Measurements from ENCODE around the gene CAMKK2. TPM values are rescaled to one million over a fixed set of nuclear protein-coding genes. Genes with fewer than 3 reads are reported as not detected.
"Not testable (repeated sequence)": the region's sequence is repeated elsewhere in the genome, so short reads cannot be mapped to it uniquely, and the experiment has no call there.

Gene CAMKK2
- total RNA-seq, 2 donors from 2014 or later, result 14.4 to 16.9 TPM

DNA sequence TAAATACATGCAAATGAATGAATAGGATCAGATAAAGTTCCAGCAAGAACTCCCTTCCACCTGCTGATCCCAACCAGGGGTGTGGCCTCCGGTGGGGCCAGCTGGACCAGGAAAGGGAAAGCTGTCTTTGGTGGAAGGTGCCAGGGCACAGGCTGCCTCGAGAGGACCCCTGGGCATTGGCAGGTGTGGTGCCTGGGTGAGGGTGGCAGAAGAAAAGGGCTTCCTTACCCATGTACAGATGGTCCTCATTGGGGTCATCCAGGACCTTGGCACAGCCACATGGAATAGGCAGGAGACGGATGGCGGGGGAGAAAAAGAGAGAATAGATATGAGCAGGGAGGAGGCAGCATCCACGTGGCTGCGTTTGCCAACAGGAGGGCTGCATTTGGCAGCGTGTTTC, 36.4 kb downstream of the CAMKK2 start:
- no peak overlapping the region for H3K4me3 ChIP-seq
- H3K27ac ChIP-seq, result no peak overlapping the region
- H3K9me3 ChIP-seq, result no peaks in the 10 kb centered on the region
- no peaks in the 10 kb centered on the region for H3K27me3 ChIP-seq
- no peak for DNase-seq (ENCODE audit: low spot score)
- no peak for TF ChIP-seq CTCF (IDR thresholded peaks at IDR 0.05)
- peaks cover 34% of the 10 kb centered on the region for H3K36me3 ChIP-seq
- H3K4me1 ChIP-seq, result no peaks in the 10 kb centered on the region

DNA sequence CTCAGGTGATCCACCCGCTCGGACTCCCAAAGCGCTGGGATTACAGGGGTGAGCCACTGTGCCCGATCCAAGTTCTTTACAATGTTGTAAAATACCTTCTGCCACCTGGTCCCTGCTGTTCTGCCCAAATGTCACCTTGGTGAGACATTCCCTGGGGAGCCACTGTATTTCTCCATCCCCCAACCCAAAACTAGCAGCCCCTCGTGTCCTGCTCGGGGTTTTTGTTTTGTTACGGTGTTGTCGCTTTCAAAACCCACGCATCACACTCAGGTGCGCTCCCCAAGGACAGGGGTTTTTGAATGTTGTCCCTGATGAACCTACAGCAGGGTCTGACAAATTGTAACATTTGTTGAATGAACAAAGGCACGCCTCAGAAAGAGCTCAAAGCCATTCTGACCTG, 37.4 kb downstream of the CAMKK2 start:
- no peak for DNase-seq (ENCODE audit: low spot score)
- H3K4me1 ChIP-seq, result no peaks in the 10 kb centered on the region
- H3K4me3 ChIP-seq, result no peak overlapping the region
- no peak overlapping the region for H3K27ac ChIP-seq
- no peak for TF ChIP-seq CTCF (IDR thresholded peaks at IDR 0.05)
- H3K36me3 ChIP-seq, result peaks cover 35% of the 10 kb centered on the region
- H3K27me3 ChIP-seq, result no peaks in the 10 kb centered on the region
- H3K9me3 ChIP-seq, result no peaks in the 10 kb centered on the region

DNA sequence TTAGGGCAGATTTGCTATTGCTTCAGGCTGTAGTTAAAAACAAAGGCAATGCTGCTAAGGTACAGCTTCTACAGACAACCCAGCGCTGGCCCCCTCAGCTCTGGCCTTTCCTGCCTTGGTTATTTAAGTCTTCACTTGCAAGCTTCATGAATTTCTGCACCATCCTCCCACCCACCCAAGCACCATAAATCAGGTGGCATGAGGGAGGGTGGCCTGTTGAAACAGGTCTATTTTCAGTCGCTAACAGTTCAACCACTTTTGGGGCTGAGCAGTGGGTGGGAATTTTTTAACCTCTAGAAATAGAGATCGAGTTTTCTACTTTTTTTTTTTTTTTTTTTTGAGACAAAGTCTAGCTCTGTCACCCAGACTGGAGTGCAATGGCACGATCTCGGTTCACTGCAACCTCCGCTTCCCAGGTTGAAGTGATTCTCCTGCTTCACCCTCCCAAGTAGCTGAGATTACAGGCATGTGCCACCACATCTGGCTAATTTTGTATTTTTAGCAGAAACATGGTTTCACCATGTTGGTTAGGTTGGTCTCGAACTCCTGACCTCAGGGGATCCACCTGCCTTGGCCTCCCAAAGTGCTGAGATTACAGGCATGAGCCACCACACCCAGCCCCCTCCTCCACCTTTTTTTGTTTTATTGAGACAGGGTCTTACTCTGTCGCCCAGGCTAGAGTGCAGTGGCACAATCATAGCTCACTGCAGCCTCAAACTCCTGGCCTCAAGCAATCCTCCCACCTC, 38.6 kb downstream of the CAMKK2 start:
- H3K27ac ChIP-seq; H3K4me3 ChIP-seq; H3K4me1 ChIP-seq; H3K27me3 ChIP-seq; H3K9me3 ChIP-seq; DNase-seq (ENCODE audit: low spot score): not testable (repeated sequence)
- H3K36me3 ChIP-seq, result peaks cover 36% of the 10 kb centered on the region

DNA sequence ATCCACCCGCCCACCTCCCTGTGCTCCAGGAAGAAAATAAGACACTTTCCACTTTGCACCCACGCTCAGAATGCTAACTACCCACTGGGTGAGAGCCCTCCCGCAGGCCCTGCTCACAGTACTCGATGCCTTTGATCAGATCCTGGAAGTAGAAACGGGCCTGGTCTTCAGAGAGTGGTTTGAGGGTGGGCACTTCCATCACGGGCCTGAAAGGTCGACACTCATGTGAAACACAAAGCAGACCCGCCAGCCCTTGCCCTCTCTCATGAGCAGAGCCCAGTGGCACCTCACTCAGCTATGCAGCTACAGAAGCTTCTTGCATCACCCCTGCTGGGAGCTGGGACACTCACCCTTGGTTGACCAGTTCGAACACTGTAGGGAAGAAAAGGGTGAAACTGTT, 41.1 kb downstream of the CAMKK2 start:
- no peak for DNase-seq (ENCODE audit: low spot score)
- no peak for TF ChIP-seq CTCF (IDR thresholded peaks at IDR 0.05)
- H3K36me3 ChIP-seq, result peaks cover 51% of the 10 kb centered on the region
- H3K27me3 ChIP-seq, result no peaks in the 10 kb centered on the region
- no peaks in the 10 kb centered on the region for H3K9me3 ChIP-seq
- H3K4me1 ChIP-seq, result no peaks in the 10 kb centered on the region
- no peak overlapping the region for H3K4me3 ChIP-seq
- no peak overlapping the region for H3K27ac ChIP-seq

DNA sequence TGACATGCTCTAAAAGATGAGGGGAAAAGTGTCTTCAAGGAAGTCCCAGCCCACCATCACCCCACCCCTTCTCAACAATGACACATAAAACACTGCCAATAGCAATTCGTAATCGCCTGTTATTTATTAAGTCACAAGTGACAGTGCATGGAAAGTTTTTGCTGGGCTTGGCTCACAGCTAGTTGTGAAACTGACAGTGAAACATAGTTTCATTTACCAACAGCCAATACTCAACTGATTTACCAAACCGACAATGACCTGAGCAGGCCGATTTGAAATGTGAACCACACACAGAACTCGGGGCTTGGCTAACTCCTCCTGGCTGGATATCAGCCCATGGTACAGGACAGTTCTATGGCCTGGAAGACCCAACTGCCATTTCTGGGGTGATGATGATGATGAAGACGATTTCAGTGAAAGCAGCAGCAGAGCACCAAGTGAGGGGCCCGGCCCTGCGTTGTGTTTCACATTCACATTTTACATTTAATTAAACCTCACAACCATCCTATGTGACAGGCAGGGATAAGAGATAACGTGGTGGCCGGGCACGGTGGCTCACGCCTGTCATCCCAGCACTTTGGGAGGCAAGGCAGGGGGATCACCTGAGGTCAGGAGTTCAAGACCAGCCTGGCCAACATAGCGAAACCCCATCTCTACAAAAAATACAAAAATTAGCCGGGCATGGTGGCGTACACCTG, 42.7 kb downstream of the CAMKK2 start:
- Histone ChIP-seq H3K4me1 (no peaks in the 10 kb centered on the region), H3K36me3 (peaks cover 51% of the 10 kb centered on the region), H3K9me3 (no peaks in the 10 kb centered on the region), H3K4me3 (no peak overlapping the region), H3K27ac (no peak overlapping the region), H3K27me3 (no peaks in the 10 kb centered on the region)
- DNase-seq (ENCODE audit: low spot score), result no peak
- TF ChIP-seq CTCF (IDR thresholded peaks at IDR 0.05), result no peak

DNA sequence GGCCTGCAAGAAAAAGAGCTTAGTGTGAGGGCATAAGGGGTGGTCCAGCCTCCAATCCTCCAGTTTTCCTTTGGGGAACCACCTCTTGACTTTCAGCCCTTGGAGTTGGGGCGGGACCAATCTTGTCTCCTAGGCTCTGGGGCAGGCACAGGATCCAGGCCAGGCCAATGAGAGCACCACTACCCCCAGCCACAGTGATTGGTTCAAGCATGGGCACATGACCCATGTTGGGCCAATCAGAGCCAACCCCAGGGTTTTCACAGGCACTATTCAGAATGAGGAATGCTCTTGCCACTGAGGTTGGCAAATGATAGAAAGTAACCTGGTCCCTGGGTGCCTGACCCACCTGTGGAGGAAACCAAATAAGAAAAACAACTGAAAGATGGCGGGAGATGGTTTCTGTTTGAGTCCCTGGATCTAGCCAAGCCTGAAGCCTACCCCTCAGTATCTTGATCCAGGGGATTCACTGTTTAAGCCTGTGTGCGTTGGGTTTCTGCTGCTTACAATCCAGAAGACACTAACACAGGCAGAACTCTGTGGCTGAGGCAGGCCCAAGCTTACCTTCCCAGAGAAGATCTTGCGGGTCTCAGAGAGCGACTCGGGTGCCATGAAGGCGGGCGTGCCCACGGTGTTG, 43.7 kb downstream of the CAMKK2 start:
- Histone ChIP-seq H3K9me3 (no peaks in the 10 kb centered on the region), H3K36me3 (peaks cover 56% of the 10 kb centered on the region), H3K4me1 (no peaks in the 10 kb centered on the region), H3K4me3 (no peak overlapping the region), H3K27ac (no peak overlapping the region), H3K27me3 (no peaks in the 10 kb centered on the region)
- TF ChIP-seq CTCF (IDR thresholded peaks at IDR 0.05), result no peak
- DNase-seq (ENCODE audit: low spot score), result no peak
